PFSK-1 (cell line): ENCODE measurements around the gene EPS15.

ENCODE experiments used
- FOXP2 ChIP-seq: optimal IDR thresholded peaks from 2 replicates; pipeline ENCODE3; 2011; ENCODE audit warnings: borderline replicate concordance, control low read depth, inconsistent platforms; ENCODE audit not compliant: insufficient read depth; ENCODE audit errors: extremely low read length, extremely low read depth
- POLR2AphosphoS5 ChIP-seq: IDR thresholded peaks from 2 replicates; pipeline ENCODE4 v1.6.1; 2012; ENCODE audit warnings: low read depth, mild to moderate bottlenecking, control low read depth, low read length, moderate library complexity
- REST ChIP-seq, 2 experiments: IDR thresholded peaks; 2 replicates each; pipeline versions ENCODE4 v1.6.1 to v1.8.0; 2011 to 2012; ENCODE audit warnings: low read depth in 2 of 2, low read length in 2 of 2, control low read depth in 1 of 2, inconsistent platforms in 1 of 2, mild to moderate bottlenecking in 1 of 2, moderate library complexity in 1 of 2; ENCODE audit not compliant: insufficient read depth in 1 of 2
- SIN3A ChIP-seq: IDR thresholded peaks from 2 replicates; pipeline ENCODE4 v1.6.1; 2012; ENCODE audit warnings: mild to moderate bottlenecking, low read length, moderate library complexity, borderline replicate concordance; ENCODE audit not compliant: insufficient read depth
- TAF1 ChIP-seq: IDR thresholded peaks from 2 replicates; pipeline ENCODE4 v1.6.1; 2012; ENCODE audit warnings: low read length, control low read depth, borderline replicate concordance; ENCODE audit not compliant: insufficient read depth

Gene EPS15

GRCh38 chr1:51349862-51350261 is 169.2 kb downstream of the EPS15 start:
- no peak for TF ChIP-seq SIN3A
- TF ChIP-seq TAF1: no peak
- no peak for TF ChIP-seq FOXP2
- TF ChIP-seq REST (IDR thresholded peaks at IDR 0.05; ENCODE audit: insufficient read depth in 1 of 2, low read depth in 2 of 2, low read length in 2 of 2): no peak
- TF ChIP-seq POLR2AphosphoS5: no peak

GRCh38 chr1:51348147-51348527 is 170.9 kb downstream of the EPS15 start:
- TF ChIP-seq FOXP2: no peak
- TF ChIP-seq SIN3A: no peak
- no peak for TF ChIP-seq POLR2AphosphoS5
- no peak for TF ChIP-seq TAF1
- no peak for TF ChIP-seq REST (IDR thresholded peaks at IDR 0.05; ENCODE audit: insufficient read depth in 1 of 2, low read depth in 2 of 2, low read length in 2 of 2)

- TF ChIP-seq TAF1: no peak
- TF ChIP-seq POLR2AphosphoS5: no peak
- TF ChIP-seq REST (IDR thresholded peaks at IDR 0.05; ENCODE audit: insufficient read depth in 1 of 2, low read depth in 2 of 2, low read length in 2 of 2): no peak
- no peak for TF ChIP-seq SIN3A
- no peak for TF ChIP-seq FOXP2
Measured at GRCh38 chr1:51347398-51348146, 171.5 kb downstream of the EPS15 start.

- TF ChIP-seq SIN3A: no peak
- TF ChIP-seq REST (IDR thresholded peaks at IDR 0.05; ENCODE audit: insufficient read depth in 1 of 2, low read depth in 2 of 2, low read length in 2 of 2): no peak
- TF ChIP-seq FOXP2: no peak
- no peak for TF ChIP-seq TAF1
- TF ChIP-seq POLR2AphosphoS5: no peak
Measured at GRCh38 chr1:51346086-51346942, 172.8 kb downstream of the EPS15 start.
